ENCODE measurements around the gene KISS1R. TPM values are rescaled to one million over a fixed set of nuclear protein-coding genes. Genes with fewer than 3 reads are reported as not detected.

The KISS1R gene
- total RNA-seq, 1 donor from 2014 or later, result not detected

DNA sequence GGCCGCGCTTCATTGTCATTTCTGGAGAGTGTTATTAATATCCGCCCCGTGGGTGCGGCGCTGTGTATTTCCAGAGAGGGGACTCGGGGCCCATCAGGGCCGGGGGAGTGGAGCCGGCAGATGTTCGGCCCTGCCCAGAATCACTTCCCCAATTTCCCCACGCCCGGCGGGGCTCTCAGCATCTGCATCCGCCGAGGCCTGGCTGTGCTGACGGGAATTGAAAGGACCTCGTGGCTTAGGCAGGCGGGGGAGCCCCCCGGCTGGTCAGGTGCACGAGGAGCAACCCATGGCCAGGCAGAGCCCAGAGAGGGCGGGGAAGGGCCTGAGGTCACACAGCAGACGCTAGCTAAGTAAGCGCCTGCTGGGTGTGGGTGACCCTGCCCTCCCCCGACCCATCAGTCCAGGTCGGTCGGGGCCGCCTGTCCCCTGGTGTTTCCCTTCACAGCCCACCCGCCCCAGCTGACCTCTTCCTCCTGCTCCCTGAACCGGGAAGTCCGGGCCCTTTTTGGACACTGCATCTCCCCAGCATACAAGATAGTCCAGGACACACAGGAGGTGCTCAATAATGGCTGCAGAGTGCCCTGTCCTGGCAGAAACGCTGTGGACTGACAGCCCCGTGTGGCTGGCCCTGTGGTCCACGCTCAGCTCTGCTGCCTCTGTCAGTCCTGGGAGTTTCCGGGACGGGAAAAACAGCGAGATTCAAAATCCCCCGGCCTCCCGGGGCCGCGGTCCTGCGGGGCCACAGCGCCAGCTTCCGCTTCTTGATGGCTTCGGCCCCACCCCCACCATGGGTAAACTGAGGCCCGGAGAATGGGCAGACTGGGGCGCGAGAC is 30.8 kb downstream of the KISS1R start:
- TF ChIP-seq, protein P1, sequence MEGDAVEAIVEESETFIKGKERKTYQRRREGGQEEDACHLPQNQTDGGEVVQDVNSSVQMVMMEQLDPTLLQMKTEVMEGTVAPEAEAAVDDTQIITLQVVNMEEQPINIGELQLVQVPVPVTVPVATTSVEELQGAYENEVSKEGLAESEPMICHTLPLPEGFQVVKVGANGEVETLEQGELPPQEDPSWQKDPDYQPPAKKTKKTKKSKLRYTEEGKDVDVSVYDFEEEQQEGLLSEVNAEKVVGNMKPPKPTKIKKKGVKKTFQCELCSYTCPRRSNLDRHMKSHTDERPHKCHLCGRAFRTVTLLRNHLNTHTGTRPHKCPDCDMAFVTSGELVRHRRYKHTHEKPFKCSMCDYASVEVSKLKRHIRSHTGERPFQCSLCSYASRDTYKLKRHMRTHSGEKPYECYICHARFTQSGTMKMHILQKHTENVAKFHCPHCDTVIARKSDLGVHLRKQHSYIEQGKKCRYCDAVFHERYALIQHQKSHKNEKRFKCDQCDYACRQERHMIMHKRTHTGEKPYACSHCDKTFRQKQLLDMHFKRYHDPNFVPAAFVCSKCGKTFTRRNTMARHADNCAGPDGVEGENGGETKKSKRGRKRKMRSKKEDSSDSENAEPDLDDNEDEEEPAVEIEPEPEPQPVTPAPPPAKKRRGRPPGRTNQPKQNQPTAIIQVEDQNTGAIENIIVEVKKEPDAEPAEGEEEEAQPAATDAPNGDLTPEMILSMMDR (IDR thresholded peaks at IDR 0.05; ENCODE audit: partially characterized antibody, unreplicated experiment), result no peak
- no peak overlapping the region for H3K27ac Mint-ChIP-seq (ENCODE audit: unreplicated experiment)
- peaks cover 3% of the 10 kb centered on the region for H3K27me3 Mint-ChIP-seq (ENCODE audit: unreplicated experiment)
- peaks cover 3% of the 10 kb centered on the region for H3K9me3 Mint-ChIP-seq (ENCODE audit: unreplicated experiment)
- no peaks in the 10 kb centered on the region for H3K36me3 Mint-ChIP-seq (ENCODE audit: unreplicated experiment)
- no peak for DNase-seq
- H3K4me1 Mint-ChIP-seq (ENCODE audit: low read depth, unreplicated experiment), result no peaks in the 10 kb centered on the region
- H3K4me3 Mint-ChIP-seq (ENCODE audit: unreplicated experiment), result no peak overlapping the region

DNA sequence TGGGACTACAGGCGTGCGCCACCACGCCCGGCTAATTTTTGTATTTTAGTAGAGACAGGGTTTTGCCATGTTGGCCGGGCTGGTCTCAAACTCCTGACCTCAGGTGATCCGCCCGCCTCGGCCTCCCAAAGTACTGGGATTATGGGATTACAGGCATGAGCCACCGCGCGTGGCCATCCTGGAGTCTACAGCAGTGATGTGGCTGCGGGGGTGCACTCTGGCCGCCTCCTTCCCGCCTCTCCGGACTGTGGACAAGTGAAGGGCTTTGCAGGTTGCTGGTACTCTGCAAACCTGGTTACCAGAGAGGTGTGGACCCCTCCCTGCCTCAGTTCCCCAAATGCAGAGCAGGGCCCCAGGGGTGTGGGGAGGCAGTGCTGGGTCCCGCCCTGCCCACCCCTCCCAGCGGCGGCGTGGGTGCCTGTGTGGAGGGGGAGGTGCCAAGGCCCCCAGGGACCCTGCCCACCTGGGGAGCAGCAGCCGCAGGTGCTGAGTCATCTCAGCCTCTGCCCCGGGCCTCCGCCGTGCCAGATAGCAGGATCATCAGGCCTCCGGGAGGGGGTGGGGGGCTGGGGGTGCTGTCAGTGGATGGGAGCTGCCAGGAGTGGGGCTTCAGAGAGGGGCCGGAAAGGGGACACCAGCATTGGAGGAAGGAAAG is 31.8 kb downstream of the KISS1R start:
- no peak for DNase-seq
- H3K4me1 Mint-ChIP-seq (ENCODE audit: low read depth, unreplicated experiment), result no peaks in the 10 kb centered on the region
- TF ChIP-seq, protein P1 (IDR thresholded peaks at IDR 0.05; ENCODE audit: partially characterized antibody, unreplicated experiment), result no peak
- peaks cover 3% of the 10 kb centered on the region for H3K27me3 Mint-ChIP-seq (ENCODE audit: unreplicated experiment)
- no peaks in the 10 kb centered on the region for H3K36me3 Mint-ChIP-seq (ENCODE audit: unreplicated experiment)
- no peak overlapping the region for H3K27ac Mint-ChIP-seq (ENCODE audit: unreplicated experiment)
- peaks cover 3% of the 10 kb centered on the region for H3K9me3 Mint-ChIP-seq (ENCODE audit: unreplicated experiment)
- H3K4me3 Mint-ChIP-seq (ENCODE audit: unreplicated experiment), result no peak overlapping the region

DNA sequence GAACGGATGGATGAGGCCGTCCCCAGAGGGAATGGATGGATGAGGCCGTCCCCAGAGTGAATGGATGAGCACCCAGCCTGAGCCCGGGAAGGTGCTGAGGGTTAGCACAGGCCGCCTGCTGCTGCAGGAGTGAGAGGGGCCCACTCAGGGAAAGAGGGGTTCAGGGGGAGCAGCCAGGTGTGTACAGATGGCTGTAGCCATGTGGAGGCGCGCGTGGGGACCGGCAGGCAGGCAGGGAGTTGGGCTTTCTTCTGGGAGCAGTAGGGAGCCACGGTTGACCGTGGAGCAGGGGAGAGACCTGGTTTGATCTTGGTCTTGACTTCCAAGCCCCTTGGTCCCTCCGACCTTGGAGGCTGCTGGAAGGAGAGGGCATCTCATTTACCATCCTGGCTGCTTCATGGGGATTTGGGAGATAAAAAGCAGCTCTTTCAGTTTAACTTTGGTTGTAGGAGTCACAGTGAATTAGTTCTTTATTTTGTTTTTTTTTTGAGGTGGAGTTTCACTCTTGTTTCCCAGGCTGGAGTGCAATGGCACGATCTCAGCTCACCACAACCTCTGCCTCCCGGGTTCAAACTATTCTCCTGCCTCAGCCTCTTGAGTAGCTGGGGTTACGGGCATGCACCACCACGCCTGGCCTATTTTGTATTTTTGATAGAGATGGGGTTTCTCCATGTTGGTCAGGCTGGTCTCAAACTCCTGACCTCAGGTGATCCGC is 33.4 kb downstream of the KISS1R start:
- Mint-ChIP-seq H3K36me3 (ENCODE audit: unreplicated experiment) (no peaks in the 10 kb centered on the region), H3K27ac (ENCODE audit: unreplicated experiment) (no peak overlapping the region), H3K4me1 (ENCODE audit: low read depth, unreplicated experiment) (no peaks in the 10 kb centered on the region), H3K9me3 (ENCODE audit: unreplicated experiment) (peaks cover 3% of the 10 kb centered on the region), H3K27me3 (ENCODE audit: unreplicated experiment) (peaks cover 1% of the 10 kb centered on the region), H3K4me3 (ENCODE audit: unreplicated experiment) (no peak overlapping the region)
- no peak for DNase-seq
- TF ChIP-seq, protein P1 (IDR thresholded peaks at IDR 0.05; ENCODE audit: partially characterized antibody, unreplicated experiment), result no peak

DNA sequence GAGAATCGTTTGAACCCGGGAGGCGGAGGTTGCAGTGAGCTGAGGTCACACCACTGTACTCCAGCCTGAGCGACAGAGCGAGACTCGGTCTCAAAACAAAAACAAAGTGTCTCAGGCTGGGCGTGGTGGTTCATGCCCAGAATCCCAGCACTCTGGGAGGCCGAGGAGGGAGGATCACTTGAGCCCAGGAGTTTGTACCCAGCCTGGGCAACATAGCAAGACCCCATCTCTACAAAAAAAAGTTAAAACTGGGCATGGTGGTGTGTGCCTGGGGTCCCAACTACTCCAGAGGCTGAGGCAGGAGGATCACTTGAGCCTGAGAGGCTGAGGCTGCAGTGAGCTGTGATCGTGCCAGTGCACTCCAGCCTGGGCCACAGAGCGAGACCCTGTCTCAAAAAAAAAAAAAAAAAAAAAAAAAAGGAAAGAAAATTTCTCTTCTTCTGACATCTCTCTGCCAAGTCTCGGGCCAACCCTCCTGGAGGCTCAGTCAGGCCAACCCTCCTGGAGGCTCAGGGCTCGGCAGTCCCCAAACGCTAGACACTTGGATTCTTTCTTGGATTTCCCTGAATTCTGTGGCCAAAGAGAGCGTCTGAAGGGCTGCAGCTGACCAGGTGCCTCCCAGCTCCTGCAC is 35.0 kb downstream of the KISS1R start:
- H3K27ac Mint-ChIP-seq (ENCODE audit: unreplicated experiment), result no peak overlapping the region
- TF ChIP-seq, protein P1 (IDR thresholded peaks at IDR 0.05; ENCODE audit: partially characterized antibody, unreplicated experiment), result no peak
- peaks cover 3% of the 10 kb centered on the region for H3K9me3 Mint-ChIP-seq (ENCODE audit: unreplicated experiment)
- H3K27me3 Mint-ChIP-seq (ENCODE audit: unreplicated experiment), result peaks cover 1% of the 10 kb centered on the region
- no peak for DNase-seq
- no peaks in the 10 kb centered on the region for H3K36me3 Mint-ChIP-seq (ENCODE audit: unreplicated experiment)
- no peak overlapping the region for H3K4me3 Mint-ChIP-seq (ENCODE audit: unreplicated experiment)
- H3K4me1 Mint-ChIP-seq (ENCODE audit: low read depth, unreplicated experiment), result peaks cover 4% of the 10 kb centered on the region
